ENCODE measurements around the gene MAP3K9.
"Not testable (repeated sequence)": the region's sequence is repeated elsewhere in the genome, so short reads cannot be mapped to it uniquely, and the experiment has no call there.

The MAP3K9 gene

DNA sequence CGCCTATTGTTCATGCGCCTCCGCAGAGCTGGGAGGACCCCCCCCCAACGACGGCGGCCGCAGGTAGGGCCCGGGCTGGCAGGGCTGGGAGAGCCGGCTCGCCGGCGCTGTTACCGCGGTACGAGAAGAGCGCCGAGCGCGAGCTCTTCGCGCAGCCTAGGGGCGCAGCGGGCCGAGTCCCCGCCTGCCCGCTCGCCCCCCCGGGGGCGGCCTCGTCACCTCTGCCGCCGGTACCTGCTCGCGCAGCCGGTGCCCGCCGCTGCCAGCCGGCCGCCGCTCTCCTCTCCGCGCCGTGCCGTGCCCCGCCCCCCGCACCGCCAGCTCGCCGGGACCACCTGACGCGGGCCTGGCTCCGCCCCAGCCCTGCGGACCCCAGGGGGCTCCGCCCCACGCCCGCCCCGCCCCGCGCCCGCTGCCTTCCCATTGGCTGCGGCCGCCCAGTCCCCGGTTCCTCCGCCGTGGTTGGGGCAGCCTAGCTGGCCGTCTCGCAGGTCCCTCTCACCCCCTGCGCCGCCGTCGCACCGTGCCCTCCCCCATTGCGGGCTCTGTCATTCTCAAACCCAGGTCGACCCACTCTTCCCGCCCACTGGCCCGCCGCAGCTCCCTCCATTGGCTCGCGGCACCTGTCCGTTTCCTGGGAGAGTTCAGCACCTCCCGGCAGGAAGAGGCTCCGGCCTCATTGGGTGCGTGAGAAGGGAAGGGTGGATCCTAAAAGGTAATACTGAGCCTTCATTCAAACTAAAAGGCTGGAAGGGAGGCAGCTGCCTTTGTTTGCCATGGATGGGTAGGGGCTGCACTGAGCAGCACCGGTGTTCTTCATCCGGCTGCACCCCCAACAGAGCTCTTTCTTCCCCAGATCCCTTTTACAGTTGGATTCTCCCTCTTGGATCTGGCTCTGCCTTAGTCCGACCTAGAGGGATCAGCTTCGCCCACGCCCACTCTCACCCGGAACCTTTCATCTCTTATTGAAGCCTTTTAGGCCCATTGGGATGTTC lies at the start of gene MAP3K9:
Gene MAP3K9, minus strand, starts transcription at position 289 of the 995 bp plus-strand sequence. CDS start 342 bp downstream, outside the sequence.
- peak; percentile 89 to 92 for DNase-seq (ENCODE audit: low read depth in 2 of 2)

DNA sequence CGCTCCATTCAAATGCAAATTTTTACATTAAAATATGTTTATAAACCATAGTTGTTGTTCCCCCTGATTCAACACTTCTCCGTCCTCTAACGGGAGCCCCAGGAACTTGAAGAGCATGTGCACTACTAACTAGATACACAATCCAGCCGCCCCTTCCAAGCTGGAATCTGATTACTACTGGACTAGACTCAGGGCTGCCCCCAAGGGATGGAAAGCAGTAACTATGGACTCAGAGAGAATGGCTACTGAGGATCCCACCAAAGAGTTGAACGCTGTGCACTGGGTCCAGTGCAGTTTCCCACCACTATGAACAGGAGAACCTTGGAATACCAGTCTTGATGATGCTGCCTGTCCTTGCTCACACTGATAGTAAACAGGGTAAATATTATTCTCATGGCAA lies 49.3 kb upstream of the MAP3K9 start:
- DNase-seq (ENCODE audit: low read depth in 2 of 2), result no peak

DNA sequence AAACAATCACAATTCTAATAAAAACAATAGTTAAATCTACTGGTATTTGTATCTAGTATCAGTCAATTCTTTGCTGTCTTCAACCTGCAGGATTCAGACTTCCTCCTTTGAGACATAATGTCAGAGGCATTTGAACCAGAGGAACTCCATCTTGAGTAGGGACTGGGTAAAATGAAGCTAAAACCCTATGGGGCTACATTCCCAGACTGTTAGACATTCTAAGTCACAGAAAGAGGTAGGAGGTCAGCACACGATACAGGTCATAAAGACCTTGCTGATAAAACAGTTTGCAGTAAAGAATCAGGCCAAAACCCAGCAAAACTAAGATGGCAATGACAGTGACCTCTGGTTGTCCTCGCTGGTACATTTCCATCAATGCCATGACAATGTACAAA lies 48.2 kb upstream of the MAP3K9 start:
- no peak for DNase-seq (ENCODE audit: low read depth in 2 of 2)

- no peak for DNase-seq (ENCODE audit: low read depth in 2 of 2)
Measured at GRCh38 chr14:70856851-70857495, 47.7 kb upstream of the MAP3K9 start.

- DNase-seq (ENCODE audit: low read depth in 2 of 2), result no peak
Measured at GRCh38 chr14:70855486-70855885, 46.2 kb upstream of the MAP3K9 start.

- not testable (repeated sequence) for DNase-seq (ENCODE audit: low read depth in 2 of 2)
Measured at GRCh38 chr14:70853658-70854057, 44.3 kb upstream of the MAP3K9 start.

- DNase-seq (ENCODE audit: low read depth in 2 of 2), result no peak
Measured at GRCh38 chr14:70847406-70848090, 38.2 kb upstream of the MAP3K9 start.

- DNase-seq (ENCODE audit: low read depth in 2 of 2), result no peak
Measured at GRCh38 chr14:70845601-70846000, 36.3 kb upstream of the MAP3K9 start.

- DNase-seq (ENCODE audit: low read depth in 2 of 2), result no peak
Measured at GRCh38 chr14:70842851-70843462, 33.6 kb upstream of the MAP3K9 start.

DNA sequence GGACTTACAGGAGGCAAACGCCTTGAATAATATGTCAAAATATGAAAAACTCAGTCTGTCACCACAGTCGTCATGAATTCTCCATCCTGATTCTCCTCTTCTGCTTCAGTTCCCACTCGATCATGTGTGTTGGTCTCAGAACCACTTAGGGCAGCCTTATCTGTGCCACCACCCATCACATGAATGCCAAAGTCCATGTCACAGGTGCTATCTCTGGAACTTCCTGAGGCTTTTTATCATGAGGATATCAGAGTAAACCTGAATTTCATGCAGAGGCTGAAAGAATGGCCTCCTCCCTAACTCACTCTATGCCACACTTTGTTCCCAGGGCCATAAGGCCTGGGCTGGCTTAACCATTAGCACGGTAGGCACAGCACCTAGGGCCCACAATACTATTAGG lies 28.8 kb upstream of the MAP3K9 start:
- no peak for DNase-seq (ENCODE audit: low read depth in 2 of 2)

DNA sequence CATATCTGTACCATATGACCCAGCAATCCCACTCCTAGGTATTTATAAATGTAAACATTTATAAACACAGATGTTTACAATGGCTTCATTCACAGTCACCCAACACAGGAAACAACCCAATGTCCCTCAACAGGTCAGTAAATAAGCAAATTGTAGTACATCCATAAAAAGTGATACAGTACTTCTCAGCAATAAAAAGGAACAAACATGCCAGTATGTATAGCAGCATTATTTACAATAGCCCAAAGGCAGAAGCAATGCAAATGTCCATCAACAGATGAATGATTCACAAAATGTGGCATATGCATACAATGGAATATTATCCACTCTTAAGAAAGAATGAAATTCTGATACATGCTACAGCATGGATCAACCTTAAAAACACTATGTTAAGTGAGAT lies 27.6 kb upstream of the MAP3K9 start:
- DNase-seq (ENCODE audit: low read depth in 2 of 2), result no peak

GRCh38 chr14:70833884-70834283 lies 24.6 kb upstream of the MAP3K9 start:
- DNase-seq (ENCODE audit: low read depth in 2 of 2), result no peak

- no peak for DNase-seq (ENCODE audit: low read depth in 2 of 2)
Measured at GRCh38 chr14:70832561-70833305, 23.4 kb upstream of the MAP3K9 start.

DNA sequence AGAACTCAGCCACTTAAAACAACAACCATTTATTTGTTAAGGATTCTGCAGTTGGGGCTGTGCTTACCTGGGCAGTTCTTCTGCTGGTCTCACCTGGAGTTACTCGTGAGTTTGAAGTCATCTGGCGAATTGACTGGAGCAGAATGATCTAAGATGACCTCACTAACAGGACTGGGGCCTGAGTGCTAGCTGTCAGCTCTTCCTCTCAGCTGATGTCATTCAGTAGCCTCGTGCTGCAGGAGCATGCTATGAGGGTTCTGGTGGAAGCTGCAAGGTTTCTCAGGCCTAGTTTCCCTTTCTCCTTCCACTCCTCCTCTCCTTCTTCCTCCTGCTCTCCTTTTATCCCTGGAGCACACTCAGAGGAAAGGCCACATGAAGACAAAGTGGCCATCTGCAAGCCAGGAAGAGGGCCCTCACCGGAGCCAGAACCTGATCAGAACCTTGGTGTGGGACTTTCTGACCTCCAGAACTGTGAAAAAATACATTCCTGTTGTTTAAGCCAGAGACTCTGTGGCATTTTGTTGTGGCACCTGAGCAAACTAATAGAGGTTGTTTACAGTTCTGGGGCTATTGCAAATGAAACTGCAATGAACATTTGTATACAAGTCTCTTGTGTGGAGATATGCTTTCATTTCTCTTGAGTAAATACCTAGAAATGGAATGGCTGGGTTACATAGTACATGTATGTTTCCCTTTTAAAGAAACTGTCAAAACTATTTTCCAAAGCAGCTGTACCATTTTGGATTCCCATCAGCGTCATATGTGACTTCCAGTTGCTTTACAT lies 21.9 kb upstream of the MAP3K9 start:
- DNase-seq (ENCODE audit: low read depth in 2 of 2), result no peak

DNA sequence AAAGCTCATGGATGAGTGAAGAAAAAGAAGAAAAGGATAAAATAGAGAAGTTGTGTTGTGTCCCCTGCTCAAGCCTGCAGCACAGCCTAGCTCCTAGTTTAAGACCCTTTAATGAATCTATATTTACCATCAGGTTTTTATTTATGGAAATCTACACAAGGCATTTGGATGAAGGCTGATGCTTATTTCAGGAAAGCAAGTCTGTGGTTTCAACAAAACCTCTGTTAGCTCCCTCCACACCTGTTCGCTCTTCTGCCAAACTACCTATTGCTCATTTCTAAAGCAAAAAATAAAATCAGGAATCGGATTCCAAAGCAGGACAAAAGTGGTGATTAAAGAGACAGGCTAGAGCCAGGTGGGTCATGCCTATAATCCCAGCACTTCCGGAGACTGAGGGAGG lies 18.9 kb upstream of the MAP3K9 start:
- DNase-seq (ENCODE audit: low read depth in 2 of 2), result no peak

DNA sequence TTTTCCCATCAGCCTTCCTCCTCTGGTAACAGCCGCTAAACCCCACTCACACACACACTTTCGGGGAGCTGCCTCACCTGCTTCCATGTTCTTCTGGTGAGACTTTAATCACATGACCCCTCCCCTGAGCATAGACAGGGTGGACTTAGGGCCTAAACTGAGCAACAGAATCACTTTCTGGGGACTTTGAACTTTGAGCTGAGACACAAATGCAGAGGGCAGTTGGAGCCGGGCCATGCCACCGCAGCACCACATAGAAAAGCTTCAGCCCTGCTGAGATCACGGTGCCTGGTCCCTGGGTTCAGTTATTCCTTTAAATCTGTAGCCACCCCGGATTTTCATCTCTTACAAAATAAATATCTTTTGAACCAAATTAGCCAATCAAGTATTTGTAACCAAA lies 18.4 kb upstream of the MAP3K9 start:
- no peak for DNase-seq (ENCODE audit: low read depth in 2 of 2)

GRCh38 chr14:70827347-70827746 lies 18.0 kb upstream of the MAP3K9 start:
- DNase-seq (ENCODE audit: low read depth in 2 of 2), result no peak

DNA sequence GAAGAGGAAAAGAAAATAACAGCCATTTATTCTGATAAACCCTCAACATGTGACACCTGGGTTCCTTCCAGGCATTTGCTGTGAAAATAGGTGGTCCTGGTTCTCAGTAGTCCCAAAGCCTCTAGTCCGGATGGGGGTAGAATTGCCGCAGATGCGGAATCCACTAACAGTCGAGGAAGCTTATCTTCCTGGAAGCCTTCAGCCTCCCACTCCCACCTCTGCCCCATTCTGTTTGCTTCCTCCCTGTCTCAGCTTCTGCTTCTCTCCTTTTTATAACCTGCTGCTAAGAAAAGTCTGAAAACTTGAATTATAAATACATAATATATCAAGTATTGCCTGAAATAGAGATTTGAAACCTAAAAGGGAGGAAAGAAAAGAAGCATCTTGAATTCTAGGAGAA lies 14.0 kb upstream of the MAP3K9 start:
- no peak for DNase-seq (ENCODE audit: low read depth in 2 of 2)

DNA sequence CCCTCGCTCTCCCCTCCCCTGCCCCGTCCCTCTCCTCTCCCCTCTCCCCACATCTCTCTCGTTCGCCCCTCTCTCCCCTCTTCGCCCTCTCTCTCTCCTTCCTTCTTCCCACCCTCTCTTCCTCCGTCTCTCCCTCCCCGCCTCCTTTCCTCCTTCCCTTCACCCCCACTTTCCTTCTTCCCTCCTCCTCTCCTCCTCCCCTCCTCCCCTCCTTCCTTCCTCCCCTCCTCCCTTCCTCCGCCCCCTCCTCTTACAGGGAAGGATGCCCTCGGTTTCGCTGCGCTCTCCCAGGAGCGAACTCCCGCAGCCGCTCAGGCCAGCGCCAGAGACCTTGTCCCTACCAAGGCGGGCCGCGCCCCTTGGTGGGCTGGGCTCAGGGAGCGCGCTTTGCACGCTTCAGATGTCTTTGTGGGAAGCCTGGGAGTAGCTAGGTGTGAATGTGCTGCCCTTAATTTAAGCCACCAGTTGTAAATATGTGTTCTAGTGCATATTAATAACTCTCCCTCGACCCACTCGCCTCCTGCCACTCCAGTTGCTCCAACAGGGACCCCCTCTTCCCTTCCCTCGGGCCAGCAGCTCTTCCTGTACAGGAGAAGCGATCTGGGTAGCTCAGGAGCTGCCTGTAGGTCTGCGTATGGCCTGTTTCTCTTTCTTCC lies 13.3 kb upstream of the MAP3K9 start:
- no peak for DNase-seq (ENCODE audit: low read depth in 2 of 2)

Measured in stimulated activated CD8-positive, alpha-beta memory T cell treated with anti-CD3 and anti-CD28 coated beads, Interleukin-2, amount 100 ng/mL, for 48 hours (primary cell).